MM.1S (cell line): ENCODE data around the gene L3MBTL4.

Experiments
- EZH2phosphoT487 ChIP-seq: fragments of 300-600 bp; sonication (generic); IDR thresholded peaks from 2 replicates; pipeline ENCODE4 v1.6.1; 2018; ENCODE audit warnings: antibody characterized with exemption, low read length
- TF ChIP-seq, protein P1 (sequence below): fragments of 300-600 bp; sonication (generic); IDR thresholded peaks from 2 replicates; pipeline ENCODE4 v1.5.1; 2016; ENCODE audit warnings: antibody characterized with exemption, low read length, mixed read lengths

DNA sequence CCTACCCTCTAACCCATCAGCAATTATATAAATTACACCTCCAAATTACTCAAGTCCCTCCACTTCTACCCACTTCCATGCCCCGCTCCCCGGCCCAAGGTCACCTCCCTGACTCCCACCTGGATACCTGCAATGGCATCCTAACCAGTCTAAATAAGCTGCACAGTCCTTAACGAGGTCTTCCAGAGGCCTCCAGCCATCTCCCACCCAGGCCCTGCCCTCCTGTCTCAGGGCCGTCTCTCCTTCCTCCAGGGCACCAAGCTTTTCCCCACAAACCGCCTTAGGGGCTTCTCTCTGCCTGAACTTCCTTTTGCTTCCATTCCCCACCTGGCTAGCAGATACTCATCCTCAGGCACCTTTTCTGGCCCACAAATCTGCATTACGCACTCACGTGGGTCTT is 4.8 kb downstream of the L3MBTL4 start:
- TF ChIP-seq, protein P1, sequence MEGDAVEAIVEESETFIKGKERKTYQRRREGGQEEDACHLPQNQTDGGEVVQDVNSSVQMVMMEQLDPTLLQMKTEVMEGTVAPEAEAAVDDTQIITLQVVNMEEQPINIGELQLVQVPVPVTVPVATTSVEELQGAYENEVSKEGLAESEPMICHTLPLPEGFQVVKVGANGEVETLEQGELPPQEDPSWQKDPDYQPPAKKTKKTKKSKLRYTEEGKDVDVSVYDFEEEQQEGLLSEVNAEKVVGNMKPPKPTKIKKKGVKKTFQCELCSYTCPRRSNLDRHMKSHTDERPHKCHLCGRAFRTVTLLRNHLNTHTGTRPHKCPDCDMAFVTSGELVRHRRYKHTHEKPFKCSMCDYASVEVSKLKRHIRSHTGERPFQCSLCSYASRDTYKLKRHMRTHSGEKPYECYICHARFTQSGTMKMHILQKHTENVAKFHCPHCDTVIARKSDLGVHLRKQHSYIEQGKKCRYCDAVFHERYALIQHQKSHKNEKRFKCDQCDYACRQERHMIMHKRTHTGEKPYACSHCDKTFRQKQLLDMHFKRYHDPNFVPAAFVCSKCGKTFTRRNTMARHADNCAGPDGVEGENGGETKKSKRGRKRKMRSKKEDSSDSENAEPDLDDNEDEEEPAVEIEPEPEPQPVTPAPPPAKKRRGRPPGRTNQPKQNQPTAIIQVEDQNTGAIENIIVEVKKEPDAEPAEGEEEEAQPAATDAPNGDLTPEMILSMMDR, result no peak
- no peak for TF ChIP-seq EZH2phosphoT487
